HG02870 (cell line): ENCODE data around the gene AKAP6.

Experiments
- ATAC-seq: cut with Tn5 transposase; IDR thresholded peaks from one replicate; pipeline ENCODE4 v1.9.1; 2021; ENCODE audit warnings: mild to moderate bottlenecking, moderate library complexity; ENCODE audit not compliant: unreplicated experiment

AKAP6 gene

DNA sequence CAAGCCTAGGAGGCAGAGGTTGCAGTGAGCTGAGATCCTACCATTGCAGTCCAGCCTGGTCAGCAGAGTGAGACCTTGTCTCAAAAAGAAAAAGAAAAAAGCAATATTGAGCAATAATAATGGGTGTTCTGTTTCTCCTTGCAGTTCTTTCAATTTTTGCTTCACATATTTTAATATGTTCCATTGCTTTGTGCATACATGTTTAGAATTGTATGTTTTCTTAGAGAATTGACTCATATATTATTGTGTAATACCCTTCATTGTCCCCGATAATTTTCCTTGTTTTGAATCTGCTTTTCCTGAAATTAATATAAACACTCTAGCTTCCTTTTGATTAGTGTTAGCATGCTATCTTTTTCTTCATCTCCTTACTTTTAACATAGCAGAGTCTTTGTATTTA, 471.2 kb downstream of the AKAP6 start:
- ATAC-seq: no peak

DNA sequence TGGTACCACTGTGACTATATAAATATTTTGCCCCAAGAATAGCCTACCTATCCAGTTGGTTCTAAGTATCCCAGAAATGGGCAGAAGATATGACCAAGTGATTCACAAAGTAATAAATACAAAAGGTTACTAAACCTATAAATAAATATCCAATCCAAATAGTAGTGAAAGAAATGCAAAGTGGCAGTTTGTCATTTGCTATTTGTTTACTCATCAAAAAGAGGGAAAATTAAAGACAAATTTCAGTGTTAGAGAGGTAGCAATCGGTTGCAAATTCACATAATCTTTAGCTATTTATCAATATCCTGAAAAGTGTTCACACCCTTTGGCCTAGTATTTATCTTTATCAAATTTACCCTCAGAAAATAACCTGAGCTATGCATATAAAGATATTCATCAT, 473.2 kb downstream of the AKAP6 start:
- ATAC-seq: no peak

GRCh38 chr14:32805979-32806378, 476.9 kb downstream of the AKAP6 start:
- no peak for ATAC-seq

- ATAC-seq: no peak
Measured at GRCh38 chr14:32808644-32809043, 479.5 kb downstream of the AKAP6 start.

GRCh38 chr14:32809255-32809654, 480.2 kb downstream of the AKAP6 start:
- ATAC-seq: no peak

- ATAC-seq: no peak
Measured at GRCh38 chr14:32813401-32813800, 484.3 kb downstream of the AKAP6 start.

DNA sequence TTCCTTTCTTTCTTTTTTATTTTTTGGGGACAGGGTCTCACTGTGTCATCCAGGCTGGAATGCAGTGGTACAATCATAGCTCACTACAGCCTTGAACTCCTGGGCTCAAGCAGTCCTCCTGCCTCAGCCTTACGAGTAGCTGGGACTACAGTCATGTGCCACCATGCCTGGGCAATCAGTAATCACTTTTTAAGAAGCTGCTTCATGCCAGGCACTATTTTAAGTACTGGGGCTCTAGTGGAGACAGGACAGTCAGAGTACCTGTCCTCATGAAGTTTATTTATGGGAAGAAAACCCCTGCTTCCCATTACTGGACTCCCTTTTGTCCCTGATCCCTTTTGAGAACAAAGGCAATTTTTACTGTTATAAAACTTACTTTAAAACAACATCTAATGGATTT, 485.6 kb downstream of the AKAP6 start:
- no peak for ATAC-seq

DNA sequence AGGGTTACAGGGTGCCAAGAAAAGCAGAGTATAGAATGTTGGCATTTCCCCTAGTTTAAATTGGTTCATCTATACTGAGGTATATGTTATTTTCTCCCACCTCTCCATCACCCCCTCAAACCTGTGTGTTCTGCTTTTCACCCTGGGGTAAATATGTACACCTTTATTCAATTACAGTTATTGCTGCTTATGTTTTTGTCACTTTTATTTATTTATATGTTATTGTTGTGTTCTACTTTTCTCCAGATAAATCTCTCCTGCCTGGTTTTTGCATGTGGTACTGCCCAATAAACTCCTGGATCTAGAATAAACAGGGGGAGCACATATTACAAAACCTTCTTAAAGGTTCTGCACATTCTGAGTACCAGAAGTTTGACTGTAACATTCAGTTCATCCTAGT, 487.5 kb downstream of the AKAP6 start:
- ATAC-seq: no peak

DNA sequence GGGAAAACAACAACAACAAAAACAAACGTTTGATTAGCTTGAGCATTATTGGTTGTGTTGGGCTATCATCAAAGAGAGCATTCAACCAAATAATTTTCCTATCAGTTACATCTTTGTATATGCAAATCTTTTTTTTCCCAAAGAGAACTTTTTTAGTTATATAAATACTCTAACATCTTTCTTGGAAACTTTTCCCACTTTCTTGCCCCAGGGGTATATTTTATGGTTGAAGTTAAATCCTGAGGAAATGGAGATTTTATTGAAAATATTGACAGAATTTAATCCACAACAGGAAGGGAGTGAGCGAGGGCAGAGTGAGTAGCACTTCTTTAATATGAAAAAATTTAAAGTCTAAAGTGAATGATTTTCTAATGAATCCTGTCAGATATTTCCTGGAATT, 488.7 kb downstream of the AKAP6 start:
- ATAC-seq: no peak

DNA sequence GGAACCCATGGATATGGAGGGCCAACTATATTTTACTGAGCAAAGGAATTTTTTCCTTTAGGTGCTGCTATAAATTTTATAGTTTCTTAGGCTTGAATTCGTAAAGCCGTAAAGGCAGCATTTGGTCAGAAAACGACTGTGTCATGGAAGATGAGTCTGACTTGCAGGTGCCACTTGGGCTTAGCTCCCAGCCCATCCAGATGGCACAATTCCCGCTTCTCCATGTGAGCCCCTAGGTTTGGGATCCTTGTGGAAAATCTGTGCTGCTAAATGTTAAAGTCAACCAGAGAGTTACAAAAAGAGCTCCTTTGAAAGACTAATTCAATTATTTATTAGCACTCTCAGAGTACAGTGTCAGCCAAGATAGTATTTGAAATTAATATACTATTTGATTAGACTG, 489.5 kb downstream of the AKAP6 start:
- no peak for ATAC-seq

DNA sequence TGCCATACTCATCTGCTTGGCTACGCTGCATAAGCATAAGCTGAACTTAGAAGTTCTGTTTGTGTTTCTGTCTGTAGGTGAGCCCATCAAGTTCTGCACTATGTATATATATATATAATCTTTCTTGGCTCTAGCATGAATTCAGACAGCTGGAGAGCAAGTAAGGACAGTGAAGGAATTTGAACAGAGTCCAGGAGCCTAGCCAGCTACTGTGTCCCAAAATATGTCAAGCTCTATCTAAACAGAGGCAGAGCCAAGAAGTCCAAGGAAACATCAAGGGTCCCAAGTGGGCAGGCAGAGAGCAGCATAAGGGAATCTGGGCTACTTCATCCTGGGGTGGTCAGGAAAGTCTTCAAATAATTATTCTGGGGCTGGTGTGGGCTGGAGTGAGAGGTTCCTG, 491.1 kb downstream of the AKAP6 start:
- no peak for ATAC-seq

- no peak for ATAC-seq
Measured at GRCh38 chr14:32820682-32821081, 491.6 kb downstream of the AKAP6 start.

DNA sequence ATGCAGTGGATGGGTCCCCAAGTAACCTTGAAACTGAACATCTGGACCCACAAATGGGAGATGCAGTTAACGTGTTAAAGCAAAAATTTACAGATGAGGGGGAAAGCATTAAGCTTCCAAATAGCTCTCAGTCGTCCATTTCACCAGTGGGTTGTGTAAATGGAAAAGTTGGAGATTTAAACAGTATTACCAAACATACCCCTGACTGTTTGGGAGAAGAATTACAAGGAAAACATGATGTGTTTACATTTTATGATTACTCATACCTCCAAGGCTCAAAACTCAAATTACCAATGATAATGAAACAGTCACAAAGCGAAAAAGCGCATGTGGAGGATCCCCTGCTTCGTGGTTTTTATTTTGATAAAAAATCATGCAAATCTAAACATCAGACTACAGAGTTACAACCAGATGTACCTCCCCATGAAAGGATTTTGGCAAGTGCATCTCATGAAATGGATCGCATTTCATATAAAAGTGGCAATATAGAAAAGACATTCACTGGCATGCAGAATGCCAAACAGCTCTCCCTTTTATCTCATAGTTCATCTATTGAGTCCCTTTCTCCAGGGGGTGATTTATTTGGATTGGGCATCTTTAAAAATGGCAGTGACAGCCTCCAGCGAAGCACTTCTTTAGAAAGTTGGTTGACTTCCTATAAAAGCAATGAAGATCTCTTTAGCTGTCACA, 493.0 kb downstream of the AKAP6 start:
- no peak for ATAC-seq

- ATAC-seq: no peak
Measured at GRCh38 chr14:32823706-32824105, 494.6 kb downstream of the AKAP6 start.

DNA sequence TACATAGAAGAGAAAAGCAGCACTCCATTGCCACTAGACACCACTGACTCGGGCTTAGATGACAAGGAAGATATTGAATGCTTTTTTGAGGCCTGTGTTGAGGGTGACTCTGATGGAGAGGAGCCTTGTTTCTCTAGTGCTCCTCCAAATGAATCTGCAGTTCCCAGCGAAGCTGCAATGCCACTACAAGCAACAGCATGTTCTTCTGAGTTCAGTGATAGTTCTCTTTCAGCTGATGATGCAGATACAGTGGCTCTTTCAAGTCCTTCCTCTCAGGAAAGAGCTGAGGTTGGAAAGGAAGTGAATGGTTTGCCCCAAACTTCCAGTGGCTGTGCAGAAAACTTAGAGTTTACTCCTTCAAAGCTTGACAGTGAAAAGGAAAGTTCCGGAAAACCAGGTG, 495.1 kb downstream of the AKAP6 start:
- no peak for ATAC-seq

DNA sequence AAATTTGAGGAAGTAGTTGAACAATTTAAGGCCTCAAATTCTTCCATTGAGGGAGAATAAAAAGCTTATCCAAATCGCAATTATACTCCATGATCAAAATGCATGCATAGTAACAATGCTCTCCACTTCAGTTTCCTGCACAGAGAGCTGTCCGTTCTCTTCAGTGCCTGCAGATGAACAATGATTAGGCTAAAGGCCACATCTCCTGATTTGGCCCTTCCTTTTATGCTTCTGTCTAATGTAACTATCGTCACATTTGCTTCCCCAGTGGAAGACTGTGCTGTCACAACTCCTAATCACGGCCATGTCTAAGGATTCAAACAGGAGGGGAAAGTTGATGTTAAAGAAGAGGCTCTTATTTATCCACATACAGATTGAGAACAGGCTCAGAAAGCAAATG, 496.0 kb downstream of the AKAP6 start:
- no peak for ATAC-seq

DNA sequence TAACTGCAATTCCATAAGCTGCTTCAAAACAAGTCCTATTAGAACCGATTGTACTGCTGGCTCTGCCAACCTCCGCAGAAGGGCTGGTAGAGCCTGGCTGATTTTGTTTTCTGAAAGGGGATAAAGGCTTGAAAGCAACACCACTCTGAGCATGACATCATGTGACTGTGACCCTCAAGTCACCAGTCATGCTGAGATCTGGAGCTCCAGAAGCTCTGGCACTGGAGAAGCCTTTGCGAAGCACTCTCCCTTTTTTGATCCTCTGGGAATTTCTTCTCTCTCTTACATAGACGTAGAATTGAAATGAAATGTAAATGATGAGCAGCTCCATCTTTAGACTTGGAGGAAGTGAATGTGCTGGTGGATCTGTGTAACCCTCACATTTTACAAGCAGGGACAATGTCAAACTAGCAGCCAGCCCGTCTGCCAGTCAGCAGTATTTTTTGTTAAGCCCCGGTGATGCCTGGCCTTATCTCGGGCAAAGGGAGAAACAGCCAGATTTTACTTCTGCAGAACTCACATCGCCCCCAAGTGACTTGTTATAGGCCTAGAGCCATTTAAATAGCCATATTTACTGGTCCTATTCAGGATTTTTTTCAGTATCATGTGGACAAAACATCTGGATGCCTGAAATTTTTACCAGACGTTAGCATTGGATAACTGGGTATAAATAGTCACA, 497.4 kb downstream of the AKAP6 start:
- no peak for ATAC-seq

DNA sequence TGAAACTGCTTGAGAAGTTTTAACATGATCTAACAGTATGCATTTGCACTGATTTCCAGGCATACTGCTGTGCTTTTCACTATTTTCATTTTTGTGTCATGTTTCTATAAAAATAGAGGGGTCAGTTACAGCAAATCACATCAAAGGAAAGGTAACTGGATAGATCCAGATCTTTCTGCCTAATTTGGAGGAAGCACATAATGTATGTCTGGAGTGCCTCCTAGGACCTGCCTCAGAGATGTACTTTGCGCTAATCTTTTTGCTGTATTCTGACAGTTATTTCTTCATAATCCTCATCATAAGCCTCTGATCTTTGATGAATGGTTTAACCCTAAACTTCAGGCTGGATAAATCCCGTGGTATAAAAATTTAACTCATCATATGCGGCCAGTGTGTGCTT, 498.4 kb downstream of the AKAP6 start:
- ATAC-seq: no peak

- no peak for ATAC-seq
Measured at GRCh38 chr14:32835924-32836323, 506.8 kb downstream of the AKAP6 start.

- no peak for ATAC-seq
Measured at GRCh38 chr14:32841698-32842097, 512.6 kb downstream of the AKAP6 start.

GRCh38 chr14:32846821-32847365, 517.8 kb downstream of the AKAP6 start:
- no peak for ATAC-seq

DNA sequence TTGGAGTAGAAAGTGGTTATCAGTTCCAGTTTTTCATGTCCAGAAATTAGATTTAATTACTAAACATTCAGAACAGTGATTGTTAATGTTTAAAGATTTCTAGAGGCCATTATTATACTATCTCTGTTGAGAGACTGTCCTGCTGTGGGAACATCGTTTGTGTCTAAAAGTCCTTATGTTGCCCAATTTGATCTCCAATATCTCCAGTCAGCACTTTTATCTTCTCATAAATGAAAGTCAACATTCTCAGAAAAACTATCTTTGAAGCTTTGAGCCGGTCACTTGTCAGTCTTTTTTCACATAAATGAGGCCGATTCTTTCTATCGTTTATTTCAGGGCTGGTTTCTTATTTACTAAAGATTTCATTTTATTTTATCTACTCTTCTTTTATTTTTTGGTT, 518.8 kb downstream of the AKAP6 start:
- no peak for ATAC-seq
